Left ventricle myocardium superior (tissue), 1 donor: ENCODE results near the gene CCER1. TPM values are rescaled to one million over a fixed set of nuclear protein-coding genes. Genes with fewer than 3 reads are reported as not detected.

Experiments
- ATAC-seq: fragments of 200-7000 bp; cut with Tn5 transposase; one replicate; pipeline ENCODE4 v1.9.1; 2020; ENCODE audit warnings: mild to moderate bottlenecking, moderate library complexity
- DNase-seq: peaks from one replicate; pipeline ENCODE4 v3.0.0-alpha.2; 2020
- intact Hi-C: fragments of 100-400 bp; cut with micrococcal nuclease; formaldehyde crosslinking; loops from one replicate; pipeline ENCODE4 v1.11.0; 2022
- total RNA-seq: library from RNA; stranded (reverse); fragmentation: NEBNext Ultra II Directional; extraction: Animal tissue kit (Norgen Biotek cat#: 25700); gene quantifications from one replicate; pipeline ENCODE4 v1.2.1, GENCODE V29; 2021
- donor health status: DM: no; HTN: yes; CAD: no; lungs with severe emphysema.

The CCER1 gene
- total RNA-seq, 1 donor from 2014 or later: not detected

- intact Hi-C loops: loop anchor here (10.0 kb wide), 1 partner anchor 384 kb away; no protein-coding TSS in a partner anchor
- no peak for DNase-seq
- no peak for ATAC-seq
Measured at GRCh38 chr12:90970911-90971310, 15.9 kb upstream of the CCER1 start.

DNA sequence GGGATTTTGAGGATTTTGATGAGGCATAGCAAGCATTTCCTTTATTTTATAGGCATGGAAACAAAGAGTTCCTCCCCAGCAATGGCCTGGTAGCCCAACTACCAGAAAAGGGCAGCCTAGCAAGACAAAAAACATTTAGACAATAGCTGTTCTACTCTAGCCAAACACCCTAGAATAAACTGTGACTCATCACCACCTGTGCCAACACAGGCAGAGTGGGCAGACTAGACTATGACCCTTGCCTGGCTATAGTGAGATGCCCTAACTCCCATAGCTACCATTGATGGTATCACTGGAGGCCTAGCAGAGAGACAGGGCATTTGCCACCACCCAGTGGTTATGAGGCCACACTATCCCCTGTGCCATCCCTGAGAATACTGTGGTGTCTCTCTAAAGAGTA lies 15.5 kb upstream of the CCER1 start:
- DNase-seq (no peak), ATAC-seq (no peak)
- intact Hi-C loops: loop anchor here (10.0 kb wide), 1 partner anchor 384 kb away; no protein-coding TSS in a partner anchor

DNA sequence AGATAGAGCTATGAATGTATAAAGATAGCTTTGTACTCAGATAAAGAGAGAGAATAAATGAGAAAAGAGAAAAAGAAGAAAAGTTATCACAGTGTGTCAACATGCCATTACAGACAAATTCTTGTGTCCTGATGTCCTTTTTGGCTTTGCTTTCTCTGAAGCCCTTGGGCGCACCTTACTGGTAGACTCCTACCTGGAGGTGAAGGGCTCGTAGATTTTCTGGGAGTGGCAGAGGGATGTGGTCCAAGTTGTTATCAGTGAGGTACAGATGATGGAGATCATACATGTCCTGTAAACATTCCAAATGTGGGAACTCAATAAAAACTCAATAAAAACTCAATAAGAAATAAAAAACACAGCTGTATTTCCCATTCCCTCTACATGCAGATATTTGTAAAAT lies 14.9 kb upstream of the CCER1 start:
- DNase-seq (no peak), ATAC-seq (no peak)
- intact Hi-C loops: loop anchor here (10.0 kb wide), 1 partner anchor 385 kb away; no protein-coding TSS in a partner anchor

GRCh38 chr12:90969346-90969745 lies 14.4 kb upstream of the CCER1 start:
- ATAC-seq (no peak), DNase-seq (no peak)
- intact Hi-C loops: no loop called here

DNA sequence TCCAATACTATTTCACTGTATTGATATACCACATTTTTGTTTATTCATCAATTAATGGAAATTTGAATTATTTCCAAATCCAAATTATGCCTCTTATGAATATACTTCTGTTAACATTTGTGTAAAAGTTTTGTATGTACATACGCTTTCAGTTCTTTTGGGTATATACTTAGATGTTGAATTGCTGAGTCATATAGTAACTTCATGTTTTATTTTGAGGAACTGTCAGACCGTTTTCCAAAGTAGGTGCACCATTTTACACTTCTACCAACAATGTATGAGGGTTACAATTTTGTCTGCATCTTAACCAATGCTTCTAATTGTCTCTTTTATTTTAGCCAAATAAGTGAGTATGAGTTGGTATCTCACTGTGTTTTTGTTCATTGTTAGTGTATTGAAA lies 10.2 kb upstream of the CCER1 start:
- intact Hi-C loops: no loop called here
- no peak for DNase-seq
- ATAC-seq: no peak

DNA sequence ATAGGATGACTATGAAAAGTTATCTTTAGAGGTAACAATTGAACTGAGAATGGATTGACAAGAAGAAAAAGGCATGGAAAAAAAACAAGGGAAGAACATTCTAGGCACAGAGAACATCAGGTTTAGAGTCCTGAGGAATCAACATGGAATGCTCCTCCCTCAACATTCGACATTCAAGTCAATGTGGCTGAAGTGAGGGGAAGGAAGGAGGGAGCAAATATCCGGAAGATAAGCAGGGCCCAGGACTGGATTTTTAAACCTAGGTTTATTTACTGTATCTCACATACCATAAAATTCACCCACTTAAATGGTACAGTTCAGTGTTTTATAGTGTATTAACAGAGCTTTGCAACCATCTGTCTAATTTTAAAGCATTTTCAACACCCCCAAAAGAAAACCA lies 9.6 kb upstream of the CCER1 start:
- intact Hi-C loops: no loop called here
- no peak for DNase-seq
- no peak for ATAC-seq

DNA sequence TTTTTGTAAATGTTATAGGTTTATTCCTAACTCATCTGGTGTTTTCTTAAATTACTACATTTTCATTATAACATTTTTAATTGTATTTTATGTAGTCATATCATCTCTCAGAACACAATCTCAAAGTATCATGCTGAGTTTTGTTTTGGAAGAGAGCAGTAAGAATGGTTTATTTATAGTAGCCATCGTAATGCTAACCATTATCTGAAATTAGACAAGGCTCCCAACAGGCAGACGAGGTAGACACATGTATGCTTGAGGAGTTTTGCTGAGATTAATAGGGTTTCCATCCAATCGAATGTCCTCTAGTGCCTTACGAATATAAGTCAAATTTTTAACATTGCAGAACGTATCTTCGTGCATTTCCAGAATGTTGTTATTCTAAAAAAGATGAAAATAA lies 9.0 kb upstream of the CCER1 start:
- ATAC-seq (peak; percentile 60), DNase-seq (no peak)
- intact Hi-C loops: no loop called here

- DNase-seq (no peak), ATAC-seq (no peak)
- intact Hi-C loops: no loop called here
Measured at GRCh38 chr12:90961154-90961553, 6.2 kb upstream of the CCER1 start.

DNA sequence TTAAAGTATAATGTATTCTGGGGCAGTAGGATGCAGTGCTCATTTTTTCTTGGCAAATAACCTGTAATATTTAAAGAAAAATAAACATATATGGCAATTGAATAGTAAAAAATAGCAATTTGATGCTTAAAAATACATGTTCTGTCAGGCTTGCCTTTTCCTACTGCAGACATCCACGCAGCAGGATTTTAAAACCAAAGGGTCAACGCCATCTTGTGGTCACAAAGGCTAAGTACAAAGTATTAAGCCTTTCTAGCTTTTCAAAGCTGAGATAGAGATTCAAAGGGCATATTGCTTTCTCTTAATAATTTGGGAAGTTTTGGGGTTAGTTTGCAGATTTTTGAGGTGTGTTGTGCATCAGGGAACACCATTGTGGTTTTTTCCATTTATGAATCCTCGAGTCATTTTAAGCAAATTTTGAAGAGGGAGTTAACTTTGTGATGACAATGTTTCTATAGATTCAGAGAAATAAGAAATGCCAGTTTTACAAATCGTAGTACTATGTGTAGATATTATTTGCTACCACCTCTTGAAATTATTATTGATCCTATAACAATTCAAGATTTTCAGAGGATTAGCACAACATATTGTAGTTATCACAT lies 4.7 kb upstream of the CCER1 start:
- intact Hi-C loops: no loop called here
- no peak for DNase-seq

GRCh38 chr12:90959032-90959431 lies 4.1 kb upstream of the CCER1 start:
- ATAC-seq (no peak), DNase-seq (no peak)
- intact Hi-C loops: no loop called here

More for the DNA sequence above, 4.7 kb upstream of the CCER1 start:
- ATAC-seq: peak; percentile 71

DNA sequence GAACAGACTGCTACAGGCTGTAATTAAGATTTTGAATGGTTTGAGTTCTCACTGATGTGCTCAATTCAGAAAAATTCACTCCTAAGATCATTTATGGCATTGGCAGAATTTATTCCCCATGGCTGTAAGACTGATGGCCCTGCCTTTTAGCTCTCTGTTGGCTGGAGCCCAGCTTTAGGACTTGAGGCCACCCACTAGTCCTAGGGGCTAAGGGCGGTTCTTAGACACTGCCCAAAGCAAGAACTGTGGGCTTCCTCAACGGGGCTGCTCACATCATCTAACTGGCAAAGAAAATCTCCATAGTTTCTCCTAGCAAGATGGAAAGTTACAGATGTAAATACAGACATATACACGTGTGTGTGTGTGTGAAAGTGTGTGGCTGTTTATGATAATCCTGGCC lies 3.4 kb upstream of the CCER1 start:
- DNase-seq (no peak), ATAC-seq (no peak)
- intact Hi-C loops: no loop called here

DNA sequence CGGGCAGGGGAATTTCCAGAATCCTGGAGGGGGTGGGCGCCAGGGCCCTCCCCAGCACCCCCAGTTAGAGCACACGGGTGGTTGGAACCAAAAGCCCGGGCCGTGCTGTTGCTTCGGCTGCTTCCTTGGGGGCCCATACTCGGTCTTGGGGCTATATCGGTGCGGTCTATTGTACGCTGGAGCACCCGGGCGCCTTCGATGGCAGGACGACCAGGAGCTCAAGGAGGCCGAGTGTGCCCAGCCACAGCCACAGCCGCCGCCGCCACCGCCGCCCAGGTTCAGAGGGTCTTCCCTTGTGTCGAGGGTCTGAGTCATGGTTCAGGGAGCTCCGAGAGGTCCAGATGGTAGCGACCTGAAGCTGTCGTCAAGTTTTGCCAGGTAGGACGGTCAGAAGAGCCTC lies 548 bp downstream of the CCER1 start:
- intact Hi-C loops: no loop called here
- ATAC-seq: no peak

DNA sequence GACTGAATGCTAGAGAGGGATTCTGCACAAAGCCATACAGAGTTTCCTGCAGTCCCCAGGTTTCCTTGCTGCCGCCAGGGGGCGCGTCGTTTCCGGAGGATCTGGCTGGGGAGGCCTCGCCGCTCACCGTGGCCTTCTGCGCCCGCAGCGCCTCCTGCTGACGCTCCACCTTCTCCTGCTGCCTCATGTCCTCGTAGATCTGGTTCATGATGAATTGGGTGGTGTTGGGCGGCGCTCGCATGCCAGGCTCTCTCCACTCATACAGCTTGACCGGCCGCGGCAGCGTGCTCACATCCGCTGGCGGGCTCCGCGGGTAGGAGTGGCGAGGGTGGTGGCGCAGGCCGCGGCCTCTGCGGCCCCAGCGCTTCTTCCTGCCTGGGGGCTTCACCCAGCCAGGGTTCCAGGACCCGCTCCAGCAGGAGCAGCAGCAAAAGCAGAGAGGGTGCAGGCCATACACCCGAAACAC lies 987 bp downstream of the CCER1 start:
- DNase-seq (no peak), ATAC-seq (no peak)
- intact Hi-C loops: no loop called here

More for the DNA sequence above, 548 bp downstream of the CCER1 start:
- no peak for DNase-seq

- intact Hi-C loops: no loop called here
- DNase-seq: no peak
- ATAC-seq: no peak
Measured at GRCh38 chr12:90951432-90952105, 3.4 kb downstream of the CCER1 start.

DNA sequence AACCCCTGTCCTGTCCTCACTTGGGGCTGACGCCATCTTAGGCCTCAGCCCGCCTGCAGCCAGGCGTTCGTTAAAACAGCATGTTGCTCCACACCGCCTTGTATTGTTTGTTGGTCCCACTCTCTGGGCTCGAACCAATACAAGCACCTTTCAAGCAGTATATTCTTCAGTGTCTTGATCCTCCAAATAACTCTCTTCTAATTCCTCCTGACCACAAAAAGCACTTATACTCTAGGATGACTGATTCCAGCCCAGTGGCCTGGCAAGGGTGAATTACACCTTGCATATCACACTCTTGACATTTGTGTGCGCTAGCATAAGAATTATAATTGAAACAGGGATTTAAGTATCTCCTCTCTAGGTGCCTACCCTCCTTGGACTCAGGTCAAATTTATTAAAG lies 7.1 kb downstream of the CCER1 start:
- DNase-seq: no peak
- intact Hi-C loops: no loop called here
- no peak for ATAC-seq

DNA sequence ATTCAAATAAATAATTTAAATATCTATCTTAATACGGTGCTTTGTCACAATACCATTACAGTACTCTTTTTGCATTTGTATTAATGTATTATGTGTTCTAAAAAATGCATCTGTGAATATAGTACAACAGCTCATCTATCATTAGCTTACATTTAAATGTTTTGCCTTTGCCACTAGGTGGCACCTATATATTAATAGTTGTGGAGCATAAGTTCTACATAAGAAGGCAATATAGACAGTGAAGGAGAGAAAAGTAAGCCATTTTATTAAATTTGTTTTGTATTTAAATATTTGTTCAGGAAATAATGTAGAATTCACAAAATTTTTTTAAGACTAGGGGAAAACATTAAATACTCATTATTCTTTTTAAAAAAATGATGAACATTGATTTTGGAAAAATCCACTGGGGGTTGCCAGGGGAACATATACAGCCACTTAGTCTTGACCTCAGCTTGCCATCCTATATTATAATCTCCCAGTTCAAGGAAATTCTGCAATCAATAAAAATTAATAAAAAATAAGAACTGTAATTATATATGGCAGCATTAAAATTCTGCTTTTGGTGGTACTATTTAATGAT lies 9.8 kb downstream of the CCER1 start:
- no peak for ATAC-seq

DNA sequence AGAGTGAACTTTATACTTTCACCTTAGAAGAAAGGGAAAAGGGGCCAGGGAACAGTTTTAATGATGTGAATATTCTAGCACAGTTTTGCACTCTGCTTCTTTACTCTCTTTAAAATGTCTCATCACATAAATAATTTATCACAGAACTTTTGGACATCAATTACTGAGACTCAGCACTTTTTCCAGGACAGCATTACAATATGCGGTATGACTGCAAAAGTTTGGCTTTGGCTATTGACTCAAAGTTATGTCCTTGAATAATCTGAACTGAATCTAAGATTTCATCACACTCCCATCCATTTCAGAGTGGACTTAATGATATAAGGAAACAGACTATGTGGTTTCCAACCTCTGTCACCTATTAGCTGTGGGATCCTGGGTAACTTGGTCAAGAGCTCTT lies 11.7 kb downstream of the CCER1 start:
- intact Hi-C loops: no loop called here
- ATAC-seq: no peak

More for the DNA sequence above, 9.8 kb downstream of the CCER1 start:
- no peak for DNase-seq
- intact Hi-C loops: no loop called here

GRCh38 chr12:90940872-90941499 lies 14.0 kb downstream of the CCER1 start:
- no peak for DNase-seq
- intact Hi-C loops: no loop called here
- no peak for ATAC-seq

More for the DNA sequence above, 11.7 kb downstream of the CCER1 start:
- DNase-seq: no peak

- intact Hi-C loops: no loop called here
- ATAC-seq (no peak), DNase-seq (no peak)
Measured at GRCh38 chr12:90939382-90939781, 15.6 kb downstream of the CCER1 start.

- DNase-seq (no peak), ATAC-seq (no peak)
- intact Hi-C loops: no loop called here
Measured at GRCh38 chr12:90938451-90938850, 16.5 kb downstream of the CCER1 start.
